Right lobe of liver (tissue), 6 donors: Measurements from ENCODE around the gene OVCA2. TPM values are rescaled to one million over a fixed set of nuclear protein-coding genes. Genes with fewer than 3 reads are reported as not detected.

ENCODE experiments used
- ATAC-seq, 4 donors: fragments of 200-7000 bp; cut with Tn5 transposase; one replicate each; pipeline ENCODE4 v1.9.1; 2020; ENCODE audit warnings: mild to moderate bottlenecking in 4 of 4, moderate library complexity in 4 of 4
- DNase-seq, 3 donors: peaks; one replicate each; pipeline ENCODE4 v3.0.0-alpha.2; 2020
- H3K27ac ChIP-seq, 3 donors: fragments of 200-600 bp; one replicate each; pipeline ENCODE4 v1.8.0; 2022
- H3K27me3 ChIP-seq, 2 donors: fragments of 200-600 bp; one replicate each; pipeline ENCODE4 v1.8.0; 2022
- H3K36me3 ChIP-seq, 4 donors: fragments of 200-600 bp; sonication (generic) in 1 of 4; one replicate each; pipeline versions ENCODE4 v1.5.1 to v1.8.0; 2017 to 2022; ENCODE audit warnings: control low read depth in 1 of 4
- H3K4me1 ChIP-seq, 4 donors: fragments of 200-600 bp; sonication (generic) in 1 of 4; one replicate each; pipeline versions ENCODE4 v1.5.1 to v1.8.0; 2017 to 2022; ENCODE audit warnings: control low read depth in 1 of 4
- H3K4me3 ChIP-seq, 3 donors: fragments of 200-600 bp; one replicate each; pipeline ENCODE4 v1.8.0; 2022
- H3K9me3 ChIP-seq, 4 donors: fragments of 200-600 bp; sonication (generic) in 1 of 4; one replicate each; pipeline versions ENCODE4 v1.5.1 to v1.8.0; 2017 to 2022; ENCODE audit warnings: control low read depth in 1 of 4
- POLR2A ChIP-seq: fragments of 450-650 bp; IDR thresholded peaks from one replicate; pipeline ENCODE4 v1.6.1; 2017; ENCODE audit warnings: antibody characterized with exemption, mild to moderate bottlenecking
- WGBS: methylation state at CpG from one replicate; pipeline ENCODE4 v1.1.6; 2018; ENCODE audit warnings: low coverage, low lambda C conversion rate; ENCODE audit not compliant: insufficient coverage; ENCODE audit errors: missing lambda C conversion rate; 5-methylcytosine and 5-hydroxymethylcytosine counted together
- intact Hi-C, 2 donors: fragments of 100-400 bp; cut with DNase I; formaldehyde crosslinking; loops; one replicate each; pipeline versions ENCODE4 v1.11.2 to v1.14.1; 2022
- total RNA-seq, 6 experiments: library from RNA; depleted of rRNA in 2 of 6; stranded (reverse); fragments of >200 nt in 2 of 6; fragmentation: NEBNext Ultra II Directional in 3 of 6; extraction: Animal tissue kit (Norgen Biotek cat#: 25700) in 3 of 6; gene quantifications; one replicate each; pipeline versions ENCODE4 v1.1.0 to v1.2.4, GENCODE V29; 2016 to 2023
- TF ChIP-seq, protein P1 (sequence below), 4 donors: fragments of 200-600 bp in 3 of 4; fragments of 450-650 bp in 1 of 4; IDR thresholded peaks; one replicate each; pipeline versions ENCODE4 v1.5.1 to v1.8.0; 2016 to 2022; ENCODE audit warnings: antibody characterized with exemption in 4 of 4, mild to moderate bottlenecking in 2 of 4
- donor health status: DM: no; HTN: yes; CAD: no.
- donor health status: DM: no; HTN: no; CAD: no.
- donor health status: DM: no; HTN: no; CAD: no.
- donor health status: DM: no; HTN: yes; CAD: no.
- donor health status: DM: no; HTN: yes; CAD: no.

The OVCA2 gene
- total RNA-seq, 6 experiments from 2014 or later, result 10.3 to 36.2 (median 14.8) TPM

DNA sequence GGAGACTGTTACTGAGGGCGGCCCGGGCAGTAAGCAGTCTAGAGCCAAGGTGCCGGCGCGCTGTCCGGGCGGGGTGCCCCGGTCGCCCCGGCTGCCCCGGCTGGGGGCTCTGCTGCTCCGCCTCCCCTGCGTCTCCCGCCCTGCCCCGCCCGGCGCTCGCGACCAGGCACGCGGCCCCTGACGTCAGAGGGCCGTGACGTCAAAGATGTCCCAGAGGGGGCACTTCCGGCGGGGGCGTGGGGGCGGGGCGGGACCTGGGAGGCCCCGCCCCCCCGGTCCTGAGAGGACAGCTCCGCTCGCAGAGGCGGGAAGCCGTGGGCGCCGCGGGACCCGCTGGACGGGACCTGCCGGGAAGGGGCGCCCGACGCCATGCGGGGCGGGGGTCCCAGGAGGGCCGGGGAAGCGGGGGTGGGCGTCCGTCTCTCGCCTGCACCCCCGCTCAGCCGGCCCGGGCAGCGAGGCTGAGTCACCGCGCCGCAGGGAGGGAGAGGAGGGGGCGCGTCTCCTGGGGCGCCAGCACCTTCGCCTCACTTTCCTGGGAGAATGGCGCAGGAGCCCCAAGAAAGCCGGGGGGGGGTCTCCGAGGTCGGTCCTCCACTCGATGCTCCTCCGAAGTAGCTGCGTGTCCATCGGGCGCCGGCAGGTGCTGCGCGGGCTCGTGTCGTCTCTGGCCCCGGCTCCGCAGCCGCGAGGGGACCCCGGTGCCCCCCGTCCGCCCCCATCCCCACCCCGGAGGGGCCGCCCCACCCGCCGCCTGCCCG, 8.7 kb downstream of the OVCA2 start:
- H3K27ac ChIP-seq, result no peak overlapping the region
- peaks cover 0 to 26% (median 5%) of the 10 kb centered on the region in 4 donors for H3K4me1 ChIP-seq
- no peaks in the 10 kb centered on the region for H3K9me3 ChIP-seq
- H3K36me3 ChIP-seq, result no peaks in the 10 kb centered on the region
- WGBS, result no CpG with 5 or more reads among the region's 88 CpGs
- TF ChIP-seq, protein P1, sequence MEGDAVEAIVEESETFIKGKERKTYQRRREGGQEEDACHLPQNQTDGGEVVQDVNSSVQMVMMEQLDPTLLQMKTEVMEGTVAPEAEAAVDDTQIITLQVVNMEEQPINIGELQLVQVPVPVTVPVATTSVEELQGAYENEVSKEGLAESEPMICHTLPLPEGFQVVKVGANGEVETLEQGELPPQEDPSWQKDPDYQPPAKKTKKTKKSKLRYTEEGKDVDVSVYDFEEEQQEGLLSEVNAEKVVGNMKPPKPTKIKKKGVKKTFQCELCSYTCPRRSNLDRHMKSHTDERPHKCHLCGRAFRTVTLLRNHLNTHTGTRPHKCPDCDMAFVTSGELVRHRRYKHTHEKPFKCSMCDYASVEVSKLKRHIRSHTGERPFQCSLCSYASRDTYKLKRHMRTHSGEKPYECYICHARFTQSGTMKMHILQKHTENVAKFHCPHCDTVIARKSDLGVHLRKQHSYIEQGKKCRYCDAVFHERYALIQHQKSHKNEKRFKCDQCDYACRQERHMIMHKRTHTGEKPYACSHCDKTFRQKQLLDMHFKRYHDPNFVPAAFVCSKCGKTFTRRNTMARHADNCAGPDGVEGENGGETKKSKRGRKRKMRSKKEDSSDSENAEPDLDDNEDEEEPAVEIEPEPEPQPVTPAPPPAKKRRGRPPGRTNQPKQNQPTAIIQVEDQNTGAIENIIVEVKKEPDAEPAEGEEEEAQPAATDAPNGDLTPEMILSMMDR (IDR thresholded peaks at IDR 0.05), result no peak
- TF ChIP-seq POLR2A, result no peak
- no peaks in the 10 kb centered on the region for H3K27me3 ChIP-seq
- peak overlapping the region; percentile 43 to 75 (median 48) for H3K4me3 ChIP-seq
- peak; percentile 71 to 81 (median 71) for DNase-seq
- intact Hi-C loops, result loop anchor here in 1 of 2 donors (10.0 kb wide), 1 partner anchor 194 kb away; no protein-coding TSS in a partner anchor
- ATAC-seq, result peak; percentile 34 to 48 (median 40)

DNA sequence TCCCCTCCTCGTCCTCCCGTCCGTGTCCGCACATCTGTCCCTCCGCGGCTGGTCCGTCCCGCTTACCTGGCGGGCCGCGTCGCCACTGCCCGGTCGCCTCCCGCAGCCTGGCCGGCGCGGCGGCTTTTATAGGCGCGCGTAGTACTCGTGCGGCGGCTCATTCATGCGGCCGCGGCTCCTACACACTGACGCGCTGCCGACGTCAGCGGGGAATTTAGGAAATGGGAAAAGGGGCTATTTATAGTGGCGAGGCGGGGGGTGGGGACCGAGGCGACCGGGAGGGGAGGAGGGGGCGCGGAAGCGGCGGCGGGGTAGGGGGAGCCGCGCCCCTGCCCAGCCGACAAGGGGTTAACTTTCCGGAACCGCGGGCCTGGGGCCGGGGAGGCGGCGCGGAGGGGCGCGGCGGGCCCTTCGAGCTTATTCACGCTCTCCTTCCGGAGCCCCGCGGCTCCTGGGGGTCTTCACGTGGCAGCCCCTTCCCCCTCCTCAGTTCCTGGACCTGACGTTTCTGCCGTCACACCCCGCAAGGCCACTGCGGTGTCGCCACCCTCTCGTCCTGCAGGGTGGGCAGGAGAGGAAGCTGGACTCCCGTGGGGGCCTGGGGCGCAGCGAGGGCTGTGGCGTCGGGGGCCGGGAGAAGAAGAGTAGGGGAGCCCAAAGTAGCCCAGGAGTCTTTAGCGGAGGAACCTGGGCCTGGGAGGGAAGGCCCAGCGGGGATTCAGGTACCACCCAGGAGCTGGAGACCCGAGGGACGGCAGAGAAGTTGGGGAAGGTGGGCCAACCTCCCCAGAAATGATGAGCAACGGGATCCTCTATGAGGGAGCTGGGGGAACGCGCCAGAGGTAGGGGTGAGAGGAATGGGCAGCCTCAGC, 9.5 kb downstream of the OVCA2 start:
- Histone ChIP-seq H3K27me3 (peaks cover 0 to 2% of the 10 kb centered on the region in 2 donors), H3K27ac (no peak overlapping the region), H3K9me3 (no peaks in the 10 kb centered on the region), H3K4me1 (peaks cover 0 to 26% (median 5%) of the 10 kb centered on the region in 4 donors), H3K4me3 (peak overlapping the region in 2 of 3 donors; percentile 48 to 75), H3K36me3 (no peaks in the 10 kb centered on the region)
- intact Hi-C loops, result loop anchor here in 1 of 2 donors (10.0 kb wide), 1 partner anchor 194 kb away; no protein-coding TSS in a partner anchor
- WGBS, result 5% methylated on average over 39 of the region's 81 CpGs
- ATAC-seq (no peak), DNase-seq (no peak)
- TF ChIP-seq, protein P1 (IDR thresholded peaks at IDR 0.05), result no peak
- TF ChIP-seq POLR2A, result no peak

DNA sequence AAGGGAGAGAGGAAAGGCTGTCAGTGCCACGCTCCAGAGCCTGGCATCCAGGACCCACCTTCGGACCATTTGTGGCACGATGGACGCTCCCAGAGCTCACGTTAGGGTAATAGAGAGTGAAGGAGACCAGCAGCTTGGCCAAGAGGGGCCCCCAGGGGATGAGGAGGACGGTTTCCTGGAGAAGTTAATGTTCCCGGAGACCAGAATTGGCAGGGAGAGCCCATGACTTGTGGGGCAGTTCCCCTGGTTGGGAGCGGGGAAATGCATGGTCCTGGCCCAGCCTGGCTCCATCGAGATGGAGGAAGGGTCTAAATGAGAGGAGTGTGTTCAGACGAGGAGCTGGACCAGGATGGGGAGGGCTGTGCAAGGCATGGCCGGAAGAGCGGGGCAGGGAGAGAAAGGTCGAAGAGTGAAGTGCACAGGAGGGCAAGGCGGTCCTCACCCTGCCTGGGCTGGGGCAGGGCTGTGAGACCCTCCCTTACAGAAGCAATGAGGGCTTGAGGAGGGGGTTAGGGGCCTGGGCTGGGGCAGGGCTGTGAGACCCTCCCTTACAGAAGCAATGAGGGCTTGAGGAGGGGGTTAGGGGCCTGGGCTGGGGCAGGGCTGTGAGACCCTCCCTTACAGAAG, 10.2 kb downstream of the OVCA2 start:
- DNase-seq, result no peak
- Histone ChIP-seq H3K27me3 (peaks cover 0 to 6% of the 10 kb centered on the region in 2 donors), H3K9me3 (no peaks in the 10 kb centered on the region), H3K4me3 (no peak overlapping the region), H3K36me3 (no peaks in the 10 kb centered on the region), H3K4me1 (peaks cover 0 to 34% (median 5%) of the 10 kb centered on the region in 4 donors), H3K27ac (no peak overlapping the region)
- intact Hi-C loops, result loop anchor here in 1 of 2 donors (10.0 kb wide), 1 partner anchor 193 kb away; no protein-coding TSS in a partner anchor
- ATAC-seq, result no peak
- WGBS, result 39% methylated on average over 14 of the region's 14 CpGs
- TF ChIP-seq POLR2A, result no peak
- TF ChIP-seq, protein P1 (IDR thresholded peaks at IDR 0.05), result no peak
